ENCODE data around the gene KRTAP3-3.
"Not testable (repeated sequence)": the region's sequence is repeated elsewhere in the genome, so short reads cannot be mapped to it uniquely, and the experiment has no call there.

The KRTAP3-3 gene

DNA sequence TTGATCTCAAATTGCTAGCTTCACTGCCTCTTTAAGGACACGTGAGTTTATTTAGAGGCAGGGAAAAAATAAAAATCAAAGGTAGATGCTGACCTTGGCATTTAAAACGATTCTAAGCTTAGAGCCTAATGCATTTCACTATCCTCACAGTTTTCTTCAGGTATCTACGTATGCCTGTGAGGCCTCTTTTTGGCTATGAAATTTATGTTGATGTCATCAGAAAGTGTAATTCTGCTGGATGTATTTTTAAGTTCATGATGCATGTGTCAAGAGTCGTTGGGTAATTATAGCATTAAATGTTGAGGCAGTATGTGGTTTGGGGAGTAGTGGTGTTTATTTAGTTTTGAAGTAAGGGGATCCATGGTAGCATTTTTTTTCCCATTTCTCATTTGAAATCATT lies 10.0 kb upstream of the KRTAP3-3 start:
- no peak for DNase-seq

DNA sequence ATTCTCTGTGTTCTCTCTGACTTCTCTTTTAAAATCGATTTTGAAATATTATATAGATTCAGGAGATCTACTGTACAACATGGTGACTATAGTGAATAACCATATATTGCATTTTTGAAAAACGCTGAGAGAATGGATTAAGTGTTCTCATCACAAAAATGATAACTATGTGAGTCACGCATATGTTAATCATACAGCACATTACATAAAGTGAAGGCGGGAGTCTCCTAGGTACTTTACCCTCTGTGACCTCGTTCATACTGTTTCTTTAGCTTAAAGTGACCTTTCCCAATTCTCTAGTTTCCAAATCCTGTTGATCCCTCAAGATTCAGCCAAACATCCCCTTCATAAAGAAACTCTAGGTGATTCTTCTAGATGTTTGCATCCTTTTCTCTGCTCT lies 8.8 kb upstream of the KRTAP3-3 start:
- no peak for DNase-seq

DNA sequence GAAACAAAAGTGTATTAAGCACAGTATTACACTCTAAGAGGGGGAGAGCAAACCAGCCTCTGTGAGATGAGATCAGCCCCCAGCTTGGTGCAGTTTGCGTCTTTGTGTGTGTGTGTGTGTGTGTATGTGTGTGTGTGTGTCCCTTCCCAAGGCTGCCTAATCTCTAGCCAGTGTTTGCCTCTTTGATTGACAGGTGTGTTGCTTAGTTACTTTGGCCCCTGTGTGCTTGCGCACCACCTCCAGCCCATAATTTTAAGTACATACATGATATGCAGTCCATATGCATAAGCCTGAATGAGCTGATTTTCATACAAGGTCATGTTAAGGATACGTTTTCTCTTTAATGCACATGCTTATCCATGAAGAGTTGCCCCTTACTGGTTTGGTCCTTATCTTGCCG lies 7.8 kb upstream of the KRTAP3-3 start:
- DNase-seq: no peak

DNA sequence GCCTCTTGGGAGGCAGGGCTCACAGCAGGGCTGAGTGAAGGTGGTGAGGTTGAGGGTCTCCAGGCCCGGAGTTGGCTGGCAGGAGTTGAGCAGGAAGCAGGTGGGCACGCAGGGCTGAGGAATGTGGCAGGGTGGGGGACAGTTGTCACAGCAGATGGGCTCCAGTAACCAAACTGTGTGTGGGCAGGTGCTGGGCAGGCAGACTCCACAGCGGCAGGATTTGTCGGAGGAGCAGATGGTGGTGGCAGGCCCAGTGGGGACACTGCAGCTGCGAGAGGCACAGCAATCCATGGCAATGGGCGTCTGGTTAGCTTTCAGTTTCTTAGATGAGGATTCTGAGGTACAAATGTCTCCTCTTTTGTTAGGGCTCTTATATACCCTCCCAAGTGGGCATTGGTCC lies 5.6 kb upstream of the KRTAP3-3 start, which contains the start of gene KRTAP3-2:
Gene KRTAP3-2, minus strand, starts transcription at position 344 of the 400 bp plus-strand sequence. Its CDS starts 53 bp downstream, at position 291.
- not testable (repeated sequence) for DNase-seq

DNA sequence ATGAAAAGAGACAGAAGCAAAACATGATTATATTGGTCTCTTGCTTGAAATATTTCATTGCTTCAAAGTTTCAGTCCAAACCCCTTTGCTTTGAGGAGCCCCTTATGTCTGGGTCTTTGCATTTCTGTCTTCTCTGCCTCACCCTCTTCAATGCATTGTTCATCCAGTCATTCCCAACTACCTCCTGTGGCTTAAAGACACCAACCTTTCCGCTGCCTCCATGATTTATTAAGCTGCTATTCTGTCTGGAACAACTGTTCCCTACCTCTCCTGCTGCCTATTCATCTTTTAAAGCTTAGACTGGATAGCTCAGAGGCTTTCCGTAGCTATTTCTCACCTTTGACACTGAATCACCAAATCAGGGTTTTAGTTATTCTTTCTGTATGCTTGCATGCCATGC lies 3.4 kb upstream of the KRTAP3-3 start:
- no peak for DNase-seq

DNA sequence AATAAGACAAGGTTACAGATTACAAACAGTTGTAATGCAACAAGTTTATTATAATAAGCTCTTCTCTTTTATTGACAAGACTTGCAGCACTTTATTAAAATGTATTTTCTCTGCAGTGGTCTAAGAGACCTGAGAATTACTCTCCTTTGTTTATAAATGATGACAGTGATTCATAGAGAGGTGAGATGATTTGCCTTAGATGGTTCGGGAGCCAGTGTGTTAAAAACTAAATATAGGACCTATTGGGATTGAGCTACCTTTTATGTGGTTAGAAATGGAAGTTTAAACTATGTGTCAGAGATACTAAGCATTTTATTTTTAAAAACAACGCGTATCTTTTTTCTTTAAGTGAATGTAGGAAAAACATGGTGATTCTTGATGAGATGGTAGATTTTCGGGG lies 2.9 kb upstream of the KRTAP3-3 start:
- no peak for DNase-seq

DNA sequence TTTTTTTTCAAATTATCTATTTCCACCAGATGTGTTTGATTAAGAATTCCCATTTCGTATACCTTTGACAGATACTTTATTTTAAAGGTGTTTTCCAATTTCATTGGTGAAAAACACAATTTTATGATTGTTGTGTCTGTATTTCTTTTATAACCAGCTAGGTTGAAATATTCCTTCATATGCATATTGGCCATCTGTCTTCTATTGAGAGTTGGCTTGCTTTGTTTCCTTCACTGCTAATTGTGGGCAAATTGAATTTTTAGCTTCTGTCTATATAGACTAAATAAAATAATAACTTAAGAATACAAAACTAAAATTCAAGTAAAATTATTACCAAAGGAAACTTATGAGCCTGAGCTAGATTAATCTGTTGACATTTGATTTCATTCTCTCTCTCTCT lies 1.2 kb upstream of the KRTAP3-3 start:
- DNase-seq: no peak

DNA sequence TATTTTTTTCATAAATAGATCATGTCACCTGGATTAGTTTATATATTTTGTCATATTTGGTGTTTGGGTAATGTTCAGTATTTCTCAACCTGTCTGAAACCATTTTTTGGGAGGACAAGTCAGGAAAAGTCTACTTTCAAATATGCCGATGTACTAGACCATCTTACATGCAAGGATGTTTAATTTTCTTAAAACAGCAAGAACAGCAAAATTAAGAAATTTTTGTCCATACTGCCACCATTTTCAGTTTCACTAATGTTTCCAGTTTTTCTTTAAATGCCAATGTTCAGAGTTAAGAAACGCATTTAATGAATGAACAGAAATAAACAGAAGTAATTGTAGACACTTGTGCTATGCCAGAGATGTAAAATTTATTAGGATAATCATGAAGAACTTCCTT lies 880 bp downstream of the KRTAP3-3 start:
- no peak for DNase-seq

DNA sequence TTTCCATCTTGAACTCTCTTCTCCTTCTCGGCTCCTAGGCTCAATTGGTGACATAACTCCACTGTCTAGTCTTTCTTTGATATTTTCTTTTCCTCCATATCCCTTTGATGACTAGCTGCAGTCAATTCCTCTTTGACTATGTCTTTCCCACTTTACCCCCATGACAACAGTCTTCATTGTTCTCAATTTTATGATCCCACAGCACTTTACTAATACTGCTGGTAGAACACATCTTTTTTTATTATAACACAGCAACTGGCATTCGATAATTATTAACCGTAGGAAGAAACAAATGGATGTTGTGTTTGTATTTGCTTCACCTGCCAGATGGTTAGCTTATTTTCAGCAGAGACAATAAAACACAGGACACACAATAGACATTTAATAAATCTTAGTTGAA lies 1.3 kb downstream of the KRTAP3-3 start:
- DNase-seq: no peak

DNA sequence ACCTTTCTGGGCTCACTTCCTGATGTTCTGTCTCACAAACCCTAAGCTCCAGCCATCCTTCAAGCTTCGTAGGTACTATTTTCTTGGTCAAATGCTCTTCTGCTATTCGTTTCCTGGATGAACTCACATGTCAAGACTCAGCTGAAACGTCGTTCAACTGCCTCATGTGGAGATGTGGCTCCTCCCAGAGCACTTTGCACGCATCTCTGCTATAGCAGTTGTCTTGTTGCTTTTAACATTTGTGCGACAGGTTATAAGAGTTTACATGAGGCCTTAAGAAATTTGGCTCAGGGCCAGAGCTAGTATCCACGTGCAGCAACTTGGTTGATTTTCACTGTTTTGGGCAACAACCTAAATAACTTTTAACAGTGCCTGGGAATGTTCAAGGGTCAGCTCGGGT lies 7.0 kb downstream of the KRTAP3-3 start:
- DNase-seq: no peak

DNA sequence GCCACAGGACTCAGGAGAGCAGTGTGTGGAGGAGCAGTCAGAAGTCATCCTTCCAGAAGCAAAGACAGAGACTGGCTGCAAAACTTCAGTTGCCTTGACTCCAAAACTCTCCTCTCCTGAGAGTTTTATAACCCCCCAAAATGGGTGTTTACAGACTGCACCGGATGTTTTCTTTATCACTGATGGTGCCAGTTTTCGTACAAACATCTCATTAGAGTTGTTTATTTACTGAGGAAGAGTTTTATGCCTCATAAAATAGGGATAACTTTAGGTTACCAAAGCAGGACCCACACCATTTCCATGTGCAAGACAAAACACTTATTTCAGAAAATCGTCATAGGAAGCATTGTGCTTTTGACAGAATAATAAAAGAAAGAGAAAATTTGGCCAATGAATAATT lies 9.7 kb downstream of the KRTAP3-3 start, which contains the start of gene KRT40:
Gene KRT40, minus strand, starts transcription at position 101 of the 400 bp plus-strand sequence. Its CDS starts 53 bp downstream, at position 48.
- no peak for DNase-seq

DNA sequence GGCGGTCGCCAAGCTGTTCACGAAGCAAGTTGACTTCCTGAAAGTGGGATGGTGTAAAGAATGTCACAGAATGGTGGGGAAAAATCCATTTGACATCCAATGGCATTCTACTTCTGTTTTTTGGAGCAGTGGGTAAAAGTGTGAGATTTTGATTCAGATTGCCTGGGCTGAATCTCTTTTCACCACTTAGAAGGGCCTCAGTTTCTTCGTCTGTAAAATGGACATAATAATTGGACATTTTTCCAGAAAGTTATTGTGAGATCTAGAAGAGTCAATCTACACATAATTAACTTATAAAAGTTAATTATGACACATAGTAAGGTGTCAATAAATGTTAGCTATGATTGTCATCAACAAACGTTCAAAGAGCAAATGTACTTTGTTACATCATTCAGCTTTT lies 12.8 kb downstream of the KRTAP3-3 start:
- no peak for DNase-seq

DNA sequence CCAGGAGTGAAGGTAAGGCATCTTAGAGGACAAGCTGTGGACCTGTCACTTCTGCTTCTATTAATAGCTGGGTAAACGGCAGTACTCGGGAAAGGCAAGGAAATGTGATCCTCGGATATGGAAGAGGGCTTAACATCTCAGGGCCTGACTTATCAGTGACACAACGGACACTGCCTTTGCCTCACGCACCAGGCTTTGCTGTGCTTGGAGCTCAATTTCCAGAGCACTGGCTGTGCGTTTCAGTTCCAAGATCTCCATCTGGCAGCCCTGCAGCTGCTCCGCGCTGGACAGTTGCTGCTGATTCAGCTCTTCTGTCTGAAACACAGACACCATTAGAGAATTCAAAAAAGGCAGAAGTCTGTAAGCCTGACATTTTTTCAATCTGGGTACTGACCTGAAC lies 13.4 kb downstream of the KRTAP3-3 start:
- DNase-seq: no peak

DNA sequence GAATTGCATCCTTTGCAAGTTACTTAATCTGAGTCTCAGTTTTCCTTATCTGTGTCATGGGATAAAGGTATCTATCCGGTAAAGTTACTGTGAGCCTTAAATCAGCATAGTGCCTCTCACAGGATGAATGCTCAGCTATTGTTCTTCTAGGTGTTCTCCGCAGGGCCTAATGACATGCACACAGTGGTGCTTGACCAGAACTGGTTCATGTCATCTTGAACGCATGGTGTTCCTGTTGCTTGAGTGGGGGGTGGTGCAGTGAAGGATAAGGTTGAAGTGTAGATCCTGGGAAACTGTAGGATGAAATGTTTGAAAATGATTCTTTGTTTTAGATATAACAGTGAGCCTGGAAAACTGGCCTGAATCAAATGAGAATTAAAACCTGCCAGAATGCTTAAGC lies 13.8 kb downstream of the KRTAP3-3 start:
- no peak for DNase-seq

DNA sequence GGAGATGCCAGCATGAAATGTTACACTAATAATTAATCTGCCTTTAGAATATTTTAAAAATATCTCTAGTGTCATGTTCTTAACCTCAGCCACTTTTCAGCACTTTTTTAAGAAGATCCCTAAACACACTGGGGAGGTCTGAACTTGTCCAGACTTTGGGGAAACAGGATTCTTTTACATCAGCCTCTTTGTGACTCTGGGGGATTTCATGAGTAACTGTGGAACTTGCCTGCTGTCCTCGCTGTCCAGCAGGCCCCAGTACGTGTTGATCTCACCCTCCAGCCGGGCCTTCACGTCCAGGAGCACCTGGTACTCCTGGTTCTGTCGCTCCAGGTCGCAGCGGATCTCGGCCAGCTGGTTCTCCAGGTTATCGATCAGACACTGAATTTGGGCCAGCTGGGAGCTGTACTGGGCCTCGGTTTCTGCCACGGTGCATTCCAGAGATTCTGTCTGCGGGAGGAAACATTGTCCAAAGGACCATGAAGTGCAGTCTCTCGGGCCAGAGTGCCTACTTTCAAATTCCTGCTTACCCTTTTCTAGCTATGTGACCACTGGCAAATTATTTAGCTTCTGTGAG lies 15.3 kb downstream of the KRTAP3-3 start:
- DNase-seq: no peak

DNA sequence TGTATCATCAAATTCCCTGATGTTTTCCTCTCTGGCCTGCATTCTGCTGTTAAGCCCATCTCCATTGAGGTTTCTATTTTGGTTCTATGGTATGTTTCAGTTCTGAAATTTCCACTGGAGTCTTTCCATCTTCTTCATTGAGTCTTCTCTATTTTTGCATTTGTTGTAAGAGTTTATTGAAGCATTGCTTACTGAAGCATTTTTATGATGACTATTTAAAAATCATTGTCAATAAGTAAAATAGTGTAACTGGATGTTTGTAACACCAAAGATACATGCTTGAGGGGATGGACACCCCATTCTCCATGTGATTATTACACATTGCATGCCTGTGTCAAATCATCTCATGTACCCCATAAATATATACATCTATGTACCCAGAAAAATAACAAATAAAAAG lies 18.4 kb downstream of the KRTAP3-3 start:
- DNase-seq: no peak

DNA sequence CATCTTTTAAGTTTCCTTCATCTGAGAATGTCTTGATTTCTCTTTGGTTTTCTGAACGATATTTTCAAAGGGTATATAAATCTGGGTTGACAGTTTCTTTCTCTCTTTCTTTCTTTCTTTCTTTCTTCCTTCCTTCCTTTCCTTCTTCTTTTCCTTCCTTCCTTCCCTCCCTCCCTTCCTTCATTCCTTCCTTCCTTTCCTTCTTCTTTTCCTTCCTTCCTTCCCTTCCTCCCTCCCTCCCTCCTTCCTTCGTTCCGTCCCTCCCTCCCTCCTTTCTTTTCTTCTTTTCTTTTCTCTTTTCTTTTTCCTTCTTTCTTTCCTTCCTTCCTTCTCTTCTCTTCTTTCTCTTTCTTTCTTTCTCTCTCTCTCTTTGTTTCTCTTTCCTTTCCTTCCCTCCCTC lies 19.6 kb downstream of the KRTAP3-3 start:
- DNase-seq: no peak

DNA sequence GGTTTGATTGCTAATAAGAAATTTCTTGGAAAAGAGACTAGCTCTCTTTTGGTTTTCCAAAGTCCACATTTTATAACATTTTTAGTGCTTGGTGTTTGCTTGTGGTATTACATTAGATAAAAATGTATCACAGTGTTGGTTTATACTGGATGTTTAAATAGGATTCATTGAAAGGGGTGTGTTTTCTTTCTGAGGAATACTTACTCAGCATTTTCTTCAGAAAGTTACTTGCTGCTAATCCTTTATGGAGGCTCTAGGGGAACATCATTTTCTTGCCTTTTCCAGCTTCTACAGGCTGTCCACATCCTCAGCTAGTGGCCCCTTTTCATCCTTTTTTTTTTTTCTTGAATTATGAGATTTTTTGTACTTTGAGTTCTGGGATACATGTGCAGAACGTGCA lies 26.4 kb downstream of the KRTAP3-3 start:
- DNase-seq: no peak

DNA sequence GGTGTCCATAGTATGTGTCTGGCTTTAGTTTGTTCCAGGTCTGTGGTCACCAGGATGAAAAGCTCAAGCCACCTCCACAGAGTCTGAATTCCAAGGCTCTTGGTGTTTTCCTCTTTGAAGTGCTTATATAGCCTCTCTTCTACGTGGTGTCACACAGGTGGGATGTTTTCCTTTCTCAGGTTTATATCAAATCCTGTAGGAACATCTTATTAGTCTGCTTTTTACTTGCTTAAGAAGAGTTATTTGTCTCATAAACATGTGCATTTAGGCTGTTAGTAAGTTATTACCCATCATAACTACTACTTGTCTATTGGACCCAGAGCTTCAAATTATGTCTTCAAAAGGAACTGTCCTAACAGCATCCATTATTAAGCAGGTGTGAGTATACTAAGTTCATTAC lies 27.1 kb downstream of the KRTAP3-3 start, which contains the start of gene KRT39:
Gene KRT39, minus strand, starts transcription at position 101 of the 400 bp plus-strand sequence. Its CDS starts 92 bp downstream, at position 9.
- DNase-seq: no peak

DNA sequence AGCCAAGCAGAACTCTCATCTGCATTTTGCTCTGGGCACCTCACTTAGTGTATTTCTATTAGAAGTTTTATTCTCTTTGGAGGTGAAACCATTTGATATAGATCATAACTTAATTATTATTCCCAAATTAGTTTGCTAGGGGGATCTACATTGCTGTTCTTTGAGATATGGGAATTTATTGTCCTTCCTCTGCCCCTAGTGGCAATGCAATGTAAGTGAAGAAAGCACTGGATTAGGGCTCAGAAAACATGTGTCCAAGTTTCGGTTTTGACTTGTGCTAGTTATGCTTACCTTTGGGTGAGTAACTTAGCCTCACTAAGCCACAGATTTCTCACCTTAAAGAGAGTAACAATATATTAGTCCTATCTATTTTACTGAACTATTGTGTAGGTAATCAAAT lies 30.1 kb downstream of the KRTAP3-3 start:
- DNase-seq: peak; percentile 23

DNA sequence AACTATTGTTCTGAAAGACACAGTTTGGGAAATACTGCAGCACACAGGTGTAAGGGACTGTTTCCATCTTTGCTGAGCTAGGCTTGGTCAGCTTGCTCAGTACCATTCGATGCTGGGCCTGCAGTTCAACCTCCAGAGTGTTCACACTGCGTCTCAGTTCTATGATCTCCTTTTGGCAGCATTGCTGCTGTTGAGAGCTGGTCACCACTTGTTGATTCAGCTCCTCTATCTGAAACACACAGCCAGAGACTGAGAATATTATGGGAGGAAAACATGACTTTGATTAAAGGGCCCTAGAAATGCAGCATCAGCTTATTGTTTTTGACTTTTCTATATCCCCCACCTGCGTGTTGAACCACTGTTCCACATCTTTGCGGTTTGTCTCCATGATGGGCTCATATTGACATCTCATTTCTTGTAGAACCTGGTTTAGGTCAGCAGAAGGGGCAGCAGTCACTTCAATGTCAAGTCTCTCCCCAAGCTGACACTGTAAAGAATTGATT lies 31.9 kb downstream of the KRTAP3-3 start:
- DNase-seq: no peak

DNA sequence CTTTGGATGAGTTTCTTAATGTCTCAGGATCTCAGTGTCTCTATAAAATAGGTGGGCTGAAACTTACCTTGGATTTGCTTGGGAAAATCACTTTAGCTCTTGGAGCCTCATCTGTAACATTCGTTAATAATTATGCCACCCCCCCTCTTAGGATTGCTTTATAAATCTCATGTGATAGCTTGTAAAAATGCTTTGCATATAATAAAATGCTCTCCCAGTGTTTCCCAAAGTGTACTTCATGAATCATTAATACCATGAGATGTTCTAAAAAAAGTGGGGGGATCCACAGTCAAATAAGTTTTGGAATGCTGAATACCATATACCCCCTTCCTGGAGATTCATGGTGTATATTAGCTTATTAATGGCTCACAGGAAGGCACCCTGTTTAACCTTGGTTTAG lies 32.4 kb downstream of the KRTAP3-3 start:
- no peak for DNase-seq

DNA sequence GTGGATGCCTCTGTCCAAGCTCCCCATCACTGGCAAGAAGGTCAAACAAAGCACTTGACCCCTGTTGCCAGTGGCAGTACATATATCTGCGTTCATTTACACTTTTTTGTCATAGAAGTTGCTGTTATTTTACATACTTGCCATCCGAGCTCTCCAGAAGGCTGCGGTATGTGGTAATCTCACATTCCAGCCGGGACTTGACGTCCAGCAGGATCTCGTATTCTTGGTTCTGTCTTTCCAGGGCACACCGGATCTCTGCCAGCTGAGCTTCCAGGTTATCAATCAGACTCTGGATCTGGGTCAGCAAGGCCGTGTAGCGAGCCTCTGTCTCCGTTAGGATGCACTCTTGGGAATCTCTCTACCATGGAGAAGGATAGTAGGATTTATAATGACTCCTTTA lies 33.8 kb downstream of the KRTAP3-3 start:
- no peak for DNase-seq

DNA sequence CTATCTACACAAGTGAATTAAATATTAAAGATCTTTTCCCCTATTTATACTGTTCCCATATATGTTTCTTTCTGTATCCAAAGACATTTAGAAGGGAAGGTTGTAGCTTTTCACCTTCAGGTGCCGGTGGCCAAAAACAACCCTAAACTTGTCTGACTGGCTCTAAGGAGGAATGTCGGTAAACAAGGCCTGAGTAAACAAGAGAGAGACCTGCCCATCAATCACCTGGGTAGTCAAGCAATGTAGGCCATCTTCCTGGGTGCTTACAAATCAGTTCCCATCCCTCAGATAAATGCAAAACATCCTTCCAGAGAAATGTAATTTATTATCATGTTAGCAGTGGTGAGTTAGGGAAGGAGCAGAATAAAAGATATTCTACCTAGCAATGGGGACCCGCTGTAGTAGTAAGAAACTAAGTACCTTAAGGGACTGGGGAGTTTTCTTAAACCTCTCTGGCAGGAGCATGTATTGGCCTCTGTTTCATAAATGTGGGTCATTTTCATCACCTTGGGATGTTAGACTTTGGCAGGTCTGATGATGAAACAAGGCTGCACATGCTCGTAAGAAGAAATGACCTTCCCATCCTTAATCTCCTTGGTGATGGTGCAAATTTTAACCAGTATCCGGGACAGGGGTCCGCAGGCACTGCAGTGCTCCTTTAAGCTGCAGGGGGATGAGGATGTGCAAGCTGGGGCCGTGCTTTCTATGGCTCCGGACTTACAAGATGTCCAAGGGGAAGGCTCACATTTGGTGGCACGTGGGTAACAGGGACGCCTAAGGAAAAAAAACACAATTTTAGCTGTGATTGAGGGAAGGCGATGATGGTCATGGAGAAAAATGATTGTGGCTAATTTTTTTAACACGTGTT lies 35.6 kb downstream of the KRTAP3-3 start:
- no peak for DNase-seq
